Lower lobe of right lung (tissue), 2 donors: Measurements from ENCODE around the gene ST7. TPM values are rescaled to one million over a fixed set of nuclear protein-coding genes. Genes with fewer than 3 reads are reported as not detected.
"Not testable (repeated sequence)": the region's sequence is repeated elsewhere in the genome, so short reads cannot be mapped to it uniquely, and the experiment has no call there.

Source experiments
- ATAC-seq, 2 donors: fragments of 200-7000 bp; cut with Tn5 transposase; one replicate each; pipeline ENCODE4 v1.9.1; 2020 to 2022; ENCODE audit warnings: mild to moderate bottlenecking in 2 of 2, moderate library complexity in 2 of 2
- DNase-seq: peaks from one replicate; pipeline ENCODE4 v3.0.0-alpha.2; 2020
- H3K27ac ChIP-seq: fragments of 200-600 bp; one replicate; pipeline ENCODE4 v1.8.0; 2022
- H3K27me3 ChIP-seq: fragments of 200-600 bp; one replicate; pipeline ENCODE4 v1.8.0; 2022; ENCODE audit warnings: low read depth
- H3K36me3 ChIP-seq: fragments of 200-600 bp; one replicate; pipeline ENCODE4 v1.8.0; 2022; ENCODE audit warnings: mild to moderate bottlenecking
- H3K4me1 ChIP-seq: fragments of 200-600 bp; one replicate; pipeline ENCODE4 v1.8.0; 2022
- H3K4me3 ChIP-seq: fragments of 200-600 bp; one replicate; pipeline ENCODE4 v1.8.0; 2022; ENCODE audit warnings: mild to moderate bottlenecking
- H3K9me3 ChIP-seq: fragments of 200-600 bp; one replicate; pipeline ENCODE4 v1.8.0; 2022
- CTCF ChIP-seq: fragments of 200-600 bp; IDR thresholded peaks from one replicate; pipeline ENCODE4 v1.8.0; 2022; ENCODE audit warnings: antibody characterized with exemption, mild to moderate bottlenecking
- intact Hi-C: fragments of 100-400 bp; cut with DNase I; formaldehyde crosslinking; loops from one replicate; pipeline ENCODE4 v1.11.0; 2022
- total RNA-seq: library from RNA; stranded (reverse); fragmentation: NEBNext Ultra II Directional; extraction: Animal tissue kit (Norgen Biotek cat#: 25700); gene quantifications from one replicate; pipeline ENCODE4 v1.2.1, GENCODE V29; 2021
- donor health status: DM: no; HTN: yes; CAD: no; lungs with severe emphysema.

ST7 gene
- total RNA-seq, 1 donor from 2014 or later, result 51.1 TPM

GRCh38 chr7:116955801-116956476 lies 2.6 kb downstream of the ST7 start:
- ATAC-seq (no peak), DNase-seq (no peak)
- Histone ChIP-seq H3K4me3 (peak overlapping the region; percentile 0), H3K9me3 (no peaks in the 10 kb centered on the region), H3K4me1 (peaks cover 46% of the 10 kb centered on the region), H3K27ac (peak overlapping the region; percentile 9), H3K36me3 (no peaks in the 10 kb centered on the region), H3K27me3 (no peaks in the 10 kb centered on the region)
- TF ChIP-seq CTCF, result no peak
- intact Hi-C loops, result no loop called here

GRCh38 chr7:116956477-116956804 lies 3.1 kb downstream of the ST7 start:
- Histone ChIP-seq H3K9me3 (no peaks in the 10 kb centered on the region), H3K36me3 (no peaks in the 10 kb centered on the region), H3K4me3 (no peak overlapping the region), H3K27me3 (no peaks in the 10 kb centered on the region), H3K27ac (peak overlapping the region; percentile 9), H3K4me1 (peaks cover 41% of the 10 kb centered on the region)
- TF ChIP-seq CTCF, result no peak
- DNase-seq, result no peak
- intact Hi-C loops, result no loop called here
- ATAC-seq, result no peak

- H3K27ac ChIP-seq, result no peak overlapping the region
- ATAC-seq (no peak), DNase-seq (no peak)
- H3K27me3 ChIP-seq, result no peaks in the 10 kb centered on the region
- H3K4me1 ChIP-seq, result peaks cover 27% of the 10 kb centered on the region
- H3K36me3 ChIP-seq, result no peaks in the 10 kb centered on the region
- TF ChIP-seq CTCF, result no peak
- intact Hi-C loops, result no loop called here
- H3K4me3 ChIP-seq, result no peak overlapping the region
- H3K9me3 ChIP-seq, result no peaks in the 10 kb centered on the region
Measured at GRCh38 chr7:116957874-116958273, 4.6 kb downstream of the ST7 start.

- H3K4me1 ChIP-seq, intact Hi-C loops, ATAC-seq, H3K27ac ChIP-seq, H3K27me3 ChIP-seq, H3K36me3 ChIP-seq, DNase-seq, H3K9me3 ChIP-seq, H3K4me3 ChIP-seq: not testable (repeated sequence)
Measured at GRCh38 chr7:116961966-116962673, 8.8 kb downstream of the ST7 start.

- intact Hi-C loops, result no loop called here
- no peak for TF ChIP-seq CTCF
- Histone ChIP-seq H3K27me3 (no peaks in the 10 kb centered on the region), H3K4me3 (no peak overlapping the region), H3K36me3 (no peaks in the 10 kb centered on the region), H3K9me3 (no peaks in the 10 kb centered on the region), H3K27ac (no peak overlapping the region), H3K4me1 (no peaks in the 10 kb centered on the region)
- ATAC-seq (no peak), DNase-seq (no peak)
Measured at GRCh38 chr7:116963234-116963633, 9.9 kb downstream of the ST7 start.

GRCh38 chr7:116966601-116967000 lies 13.3 kb downstream of the ST7 start:
- intact Hi-C loops, result no loop called here
- Histone ChIP-seq H3K9me3 (no peaks in the 10 kb centered on the region), H3K27ac (no peak overlapping the region), H3K4me3 (no peak overlapping the region), H3K27me3 (no peaks in the 10 kb centered on the region), H3K4me1 (peaks cover 15% of the 10 kb centered on the region), H3K36me3 (no peaks in the 10 kb centered on the region)
- no peak for DNase-seq
- ATAC-seq, result no peak
- no peak for TF ChIP-seq CTCF
